ENCODE data around the gene HSD11B1L. TPM values are rescaled to one million over a fixed set of nuclear protein-coding genes. Genes with fewer than 3 reads are reported as not detected.
"Not testable (repeated sequence)": the region's sequence is repeated elsewhere in the genome, so short reads cannot be mapped to it uniquely, and the experiment has no call there.

The HSD11B1L gene
- total and polyA plus RNA-seq, 12 donors, result 3.4 to 40.5 (median 14.7) TPM

GRCh38 chr19:5697890-5698634 lies 17.2 kb downstream of the HSD11B1L start:
- 62 to 83% (median 71%) methylated on average over 7 to 30 of the region's 30 CpGs for WGBS, 4 donors
- H3K4me1 ChIP-seq (replicated peaks in 1 of 2), result peaks cover 4 to 12% of the 10 kb centered on the region in 2 donors
- intact Hi-C loops (cut with DNase I), result no loop called here
- peaks cover 0 to 69% of the 10 kb centered on the region in 2 donors for H3K36me3 ChIP-seq (replicated peaks in 1 of 2)
- no peaks in the 10 kb centered on the region for H3K9me3 ChIP-seq (replicated peaks in 1 of 3)
- no peak overlapping the region for H3K4me3 ChIP-seq
- no peak for TF ChIP-seq POLR2A (IDR thresholded peaks at IDR 0.05)
- TF ChIP-seq CTCF (IDR thresholded peaks at IDR 0.05), result no peak
- H3K27ac ChIP-seq, result peak overlapping the region in 4 of 5 donors; percentile 15 to 86 (median 68)
- H3K27me3 ChIP-seq, result no peaks in the 10 kb centered on the region
- DNase-seq, result peak in 5 of 7 donors; percentile 55 to 64 (median 58)

- peak in 1 of 7 donors; percentile 32 for DNase-seq
- intact Hi-C loops (cut with DNase I), result no loop called here
- Histone ChIP-seq H3K27ac (peak overlapping the region in 3 of 5 donors; percentile 54 to 86 (median 82)), H3K36me3 (replicated peaks in 1 of 2) (peaks cover 0 to 69% of the 10 kb centered on the region in 2 donors), H3K9me3 (replicated peaks in 1 of 3) (no peaks in the 10 kb centered on the region), H3K27me3 (no peaks in the 10 kb centered on the region), H3K4me1 (replicated peaks in 1 of 2) (peaks cover 4 to 17% of the 10 kb centered on the region in 2 donors), H3K4me3 (no peak overlapping the region)
- 90 to 92% (median 91%) methylated on average over 23 to 38 of the region's 38 CpGs for WGBS, 4 donors
- no peak for TF ChIP-seq POLR2A (IDR thresholded peaks at IDR 0.05)
- TF ChIP-seq CTCF (IDR thresholded peaks at IDR 0.05), result no peak
Observed at GRCh38 chr19:5698635-5699422, 18.0 kb downstream of the HSD11B1L start.

- Histone ChIP-seq H3K27me3 (no peaks in the 10 kb centered on the region), H3K36me3 (replicated peaks in 1 of 2) (peaks cover 0 to 70% of the 10 kb centered on the region in 2 donors), H3K4me1 (replicated peaks in 1 of 2) (peaks cover 4 to 20% of the 10 kb centered on the region in 2 donors), H3K27ac (no peak overlapping the region), H3K9me3 (replicated peaks in 1 of 3) (no peaks in the 10 kb centered on the region), H3K4me3 (no peak overlapping the region)
- WGBS, 4 donors, result 91 to 100% (median 93%) methylated on average over 1 to 22 of the region's 22 CpGs
- DNase-seq, result no peak
- intact Hi-C loops (cut with DNase I), result no loop called here
- no peak for TF ChIP-seq POLR2A (IDR thresholded peaks at IDR 0.05)
- TF ChIP-seq CTCF (IDR thresholded peaks at IDR 0.05), result no peak
Observed at GRCh38 chr19:5700455-5701092, 19.7 kb downstream of the HSD11B1L start.

- H3K36me3 ChIP-seq (replicated peaks in 1 of 2), result peaks cover 0 to 70% of the 10 kb centered on the region in 2 donors
- 79 to 90% methylated on average over 6 to 12 of the region's 28 CpGs; no CpG with 5 or more reads in 2 of the 4 donors for WGBS, 4 donors
- intact Hi-C loops (cut with DNase I), result not testable (repeated sequence)
Observed at GRCh38 chr19:5702053-5702410, 21.2 kb downstream of the HSD11B1L start.

More at GRCh38 chr19:5702053-5702410, 21.2 kb downstream of the HSD11B1L start:
- not testable (repeated sequence) for H3K27ac ChIP-seq; DNase-seq; H3K27me3 ChIP-seq; H3K9me3 ChIP-seq (replicated peaks in 1 of 3); H3K4me3 ChIP-seq
- peaks cover 4 to 20% of the 10 kb centered on the region in 2 donors for H3K4me1 ChIP-seq (replicated peaks in 1 of 2)

All from adrenal gland (tissue), 12 donors.